ENCODE results near the gene C10orf105. TPM values are rescaled to one million over a fixed set of nuclear protein-coding genes. Genes with fewer than 3 reads are reported as not detected.

The C10orf105 gene
- total and polyA plus RNA-seq, 2 of the 13 experiments (the other 11 are each of a cell fraction or from before 2014, with no cell fraction given) = not detected

DNA sequence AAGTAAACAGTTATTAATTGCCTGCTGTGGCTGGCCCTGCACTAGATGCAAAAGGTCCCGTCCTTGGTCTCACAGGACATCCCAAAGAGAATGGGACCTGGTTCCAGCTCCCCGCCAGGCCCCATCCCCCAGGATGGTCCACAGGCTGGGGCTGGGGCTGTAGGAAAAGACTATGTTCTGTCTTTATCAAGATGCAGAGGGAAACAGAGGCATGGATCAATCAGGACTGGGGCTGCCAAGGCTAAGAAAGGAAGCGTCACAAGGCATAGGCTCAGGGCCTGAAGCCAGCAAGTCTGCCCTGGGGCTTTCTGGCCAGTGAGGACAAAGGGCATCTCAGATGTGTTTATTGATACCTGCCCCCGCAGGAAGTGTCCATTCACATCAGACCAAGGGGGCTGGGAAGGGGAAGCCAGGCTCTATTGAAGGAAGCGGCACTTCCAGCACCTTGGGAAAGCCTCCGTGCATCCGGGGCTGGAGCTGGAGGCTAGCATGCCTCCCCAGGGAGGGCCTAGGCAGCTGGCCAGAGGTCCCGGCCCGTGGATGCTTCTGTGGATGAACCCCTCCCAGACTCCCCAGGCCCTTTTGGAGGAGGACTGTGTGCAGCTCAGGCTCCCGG lies 48.0 kb upstream of the C10orf105 start:
- no peaks in the 10 kb centered on the region for H3K36me3 ChIP-seq (replicated peaks in 1 of 2; ENCODE audit: control insufficient read depth in 1 of 2, insufficient read depth in 2 of 2, low read length in 2 of 2)
- ATAC-seq (peak; percentile 18), DNase-seq (ENCODE audit: low spot score) (peak; percentile 42), FAIRE-seq (no peak)
- peak overlapping the region; percentile 61 for H3K4me2 ChIP-seq (ENCODE audit: low read depth, low read length)
- H2AFZ ChIP-seq (ENCODE audit: low read length) = no peak overlapping the region
- intact Hi-C loops (cut with micrococcal nuclease; ENCODE audit: unreplicated experiment) = no loop called here
- no TSS peak for BruUV-seq (replicated peaks)
- H3K9ac ChIP-seq (ENCODE audit: insufficient read depth, low read depth, low read length) = no peak overlapping the region
- 3% methylated on average over 4 of the region's 10 CpGs for WGBS (ENCODE audit: low lambda C conversion rate)
- H4K20me1 ChIP-seq (ENCODE audit: insufficient read depth, low read length) = no peaks in the 10 kb centered on the region
- in situ Hi-C loops (cut with HindIII; ENCODE audit: extremely low pct_ligation_motif_present, low pct_unique_long_range_greater_than_20kb) = no loop called here
- H3K27ac ChIP-seq (ENCODE audit: extremely low read length, insufficient read depth, low read length) = peak overlapping the region; percentile 39
- peak overlapping the region in 1 of 3 experiments; percentile 17; a peak in 1 of 6 replicates for H3K4me3 ChIP-seq (replicated peaks in 1 of 3; ENCODE audit: insufficient read depth in 1 of 3, low read depth in 2 of 3, low read length in 3 of 3)
- peaks cover 3 to 24% of the 10 kb centered on the region in 2 experiments; a peak in 4 of 5 replicates for H3K27me3 ChIP-seq (ENCODE audit: control insufficient read depth in 1 of 2, insufficient read depth in 2 of 2, low read length in 2 of 2)
- H3K79me2 ChIP-seq (ENCODE audit: insufficient read depth, low read length) = no peaks in the 10 kb centered on the region
- ChIA-PET POLR2A (interaction anchor here (0.8 to 1.1 kb wide), 2 partner anchors 83 to 449 kb away, joined by 4 to 6 read pairs; partner anchors contain the start of genes PSAP and SLC29A3), CTCF (ENCODE audit: low intra/inter-chr PET ratio, low total read pairs) (no interaction called here)
- H3K9me3 ChIP-seq (ENCODE audit: low read length) = no peaks in the 10 kb centered on the region
- H3K4me1 ChIP-seq (ENCODE audit: insufficient read depth, low read length) = peaks cover 42% of the 10 kb centered on the region
- TF ChIP-seq ZNF224 (CRISPR knock-in tag; IDR thresholded peaks at IDR 0.05) (0 out of 2 replicates have a peak, but pooled peaks have one; percentile 6), MBD4 (IDR thresholded peaks at IDR 0.05; ENCODE audit: borderline replicate concordance, low read length) (no peak), SOX6 (IDR thresholded peaks at IDR 0.05) (no peak), SOX6 (CRISPR knock-in tag; IDR thresholded peaks at IDR 0.05) (0 out of 2 replicates have a peak, but pooled peaks have one; percentile 10), SIX1 (CRISPR knock-in tag; IDR thresholded peaks at IDR 0.05; ENCODE audit: borderline replicate concordance) (0 out of 2 replicates have a peak, but pooled peaks have one; percentile 16), ERF (CRISPR knock-in tag; IDR thresholded peaks at IDR 0.05) (0 out of 2 replicates have a peak, but pooled peaks have one; percentile 5), NFE2L2 (IDR thresholded peaks at IDR 0.05; ENCODE audit: low read length) (no peak), ETV5 (CRISPR knock-in tag; IDR thresholded peaks at IDR 0.05; ENCODE audit: borderline replicate concordance) (peak; percentile 69; the same call in 1 of the 2 replicates), ZNF660 (CRISPR knock-in tag; IDR thresholded peaks at IDR 0.05; ENCODE audit: borderline replicate concordance, low read depth) (no peak)
- TF ChIP-seq, protein P1, sequence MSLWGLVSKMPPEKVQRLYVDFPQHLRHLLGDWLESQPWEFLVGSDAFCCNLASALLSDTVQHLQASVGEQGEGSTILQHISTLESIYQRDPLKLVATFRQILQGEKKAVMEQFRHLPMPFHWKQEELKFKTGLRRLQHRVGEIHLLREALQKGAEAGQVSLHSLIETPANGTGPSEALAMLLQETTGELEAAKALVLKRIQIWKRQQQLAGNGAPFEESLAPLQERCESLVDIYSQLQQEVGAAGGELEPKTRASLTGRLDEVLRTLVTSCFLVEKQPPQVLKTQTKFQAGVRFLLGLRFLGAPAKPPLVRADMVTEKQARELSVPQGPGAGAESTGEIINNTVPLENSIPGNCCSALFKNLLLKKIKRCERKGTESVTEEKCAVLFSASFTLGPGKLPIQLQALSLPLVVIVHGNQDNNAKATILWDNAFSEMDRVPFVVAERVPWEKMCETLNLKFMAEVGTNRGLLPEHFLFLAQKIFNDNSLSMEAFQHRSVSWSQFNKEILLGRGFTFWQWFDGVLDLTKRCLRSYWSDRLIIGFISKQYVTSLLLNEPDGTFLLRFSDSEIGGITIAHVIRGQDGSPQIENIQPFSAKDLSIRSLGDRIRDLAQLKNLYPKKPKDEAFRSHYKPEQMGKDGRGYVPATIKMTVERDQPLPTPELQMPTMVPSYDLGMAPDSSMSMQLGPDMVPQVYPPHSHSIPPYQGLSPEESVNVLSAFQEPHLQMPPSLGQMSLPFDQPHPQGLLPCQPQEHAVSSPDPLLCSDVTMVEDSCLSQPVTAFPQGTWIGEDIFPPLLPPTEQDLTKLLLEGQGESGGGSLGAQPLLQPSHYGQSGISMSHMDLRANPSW (CRISPR knock-in tag; IDR thresholded peaks at IDR 0.05; ENCODE audit: borderline replicate concordance) = 0 out of 2 replicates have a peak, but pooled peaks have one; percentile 2
- TF ChIP-seq, protein P2, sequence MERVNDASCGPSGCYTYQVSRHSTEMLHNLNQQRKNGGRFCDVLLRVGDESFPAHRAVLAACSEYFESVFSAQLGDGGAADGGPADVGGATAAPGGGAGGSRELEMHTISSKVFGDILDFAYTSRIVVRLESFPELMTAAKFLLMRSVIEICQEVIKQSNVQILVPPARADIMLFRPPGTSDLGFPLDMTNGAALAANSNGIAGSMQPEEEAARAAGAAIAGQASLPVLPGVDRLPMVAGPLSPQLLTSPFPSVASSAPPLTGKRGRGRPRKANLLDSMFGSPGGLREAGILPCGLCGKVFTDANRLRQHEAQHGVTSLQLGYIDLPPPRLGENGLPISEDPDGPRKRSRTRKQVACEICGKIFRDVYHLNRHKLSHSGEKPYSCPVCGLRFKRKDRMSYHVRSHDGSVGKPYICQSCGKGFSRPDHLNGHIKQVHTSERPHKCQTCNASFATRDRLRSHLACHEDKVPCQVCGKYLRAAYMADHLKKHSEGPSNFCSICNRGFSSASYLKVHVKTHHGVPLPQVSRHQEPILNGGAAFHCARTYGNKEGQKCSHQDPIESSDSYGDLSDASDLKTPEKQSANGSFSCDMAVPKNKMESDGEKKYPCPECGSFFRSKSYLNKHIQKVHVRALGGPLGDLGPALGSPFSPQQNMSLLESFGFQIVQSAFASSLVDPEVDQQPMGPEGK (CRISPR knock-in tag; IDR thresholded peaks at IDR 0.05) = peak; percentile 16; the same call in 1 of the 2 replicates
- TF ChIP-seq, protein P3, sequence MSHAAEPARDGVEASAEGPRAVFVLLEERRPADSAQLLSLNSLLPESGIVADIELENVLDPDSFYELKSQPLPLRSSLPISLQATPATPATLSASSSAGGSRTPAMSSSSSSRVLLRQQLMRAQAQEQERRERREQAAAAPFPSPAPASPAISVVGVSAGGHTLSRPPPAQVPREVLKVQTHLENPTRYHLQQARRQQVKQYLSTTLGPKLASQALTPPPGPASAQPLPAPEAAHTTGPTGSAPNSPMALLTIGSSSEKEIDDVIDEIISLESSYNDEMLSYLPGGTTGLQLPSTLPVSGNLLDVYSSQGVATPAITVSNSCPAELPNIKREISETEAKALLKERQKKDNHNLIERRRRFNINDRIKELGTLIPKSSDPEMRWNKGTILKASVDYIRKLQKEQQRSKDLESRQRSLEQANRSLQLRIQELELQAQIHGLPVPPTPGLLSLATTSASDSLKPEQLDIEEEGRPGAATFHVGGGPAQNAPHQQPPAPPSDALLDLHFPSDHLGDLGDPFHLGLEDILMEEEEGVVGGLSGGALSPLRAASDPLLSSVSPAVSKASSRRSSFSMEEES (CRISPR knock-in tag; IDR thresholded peaks at IDR 0.05) = no peak
- TF ChIP-seq, protein P4, sequence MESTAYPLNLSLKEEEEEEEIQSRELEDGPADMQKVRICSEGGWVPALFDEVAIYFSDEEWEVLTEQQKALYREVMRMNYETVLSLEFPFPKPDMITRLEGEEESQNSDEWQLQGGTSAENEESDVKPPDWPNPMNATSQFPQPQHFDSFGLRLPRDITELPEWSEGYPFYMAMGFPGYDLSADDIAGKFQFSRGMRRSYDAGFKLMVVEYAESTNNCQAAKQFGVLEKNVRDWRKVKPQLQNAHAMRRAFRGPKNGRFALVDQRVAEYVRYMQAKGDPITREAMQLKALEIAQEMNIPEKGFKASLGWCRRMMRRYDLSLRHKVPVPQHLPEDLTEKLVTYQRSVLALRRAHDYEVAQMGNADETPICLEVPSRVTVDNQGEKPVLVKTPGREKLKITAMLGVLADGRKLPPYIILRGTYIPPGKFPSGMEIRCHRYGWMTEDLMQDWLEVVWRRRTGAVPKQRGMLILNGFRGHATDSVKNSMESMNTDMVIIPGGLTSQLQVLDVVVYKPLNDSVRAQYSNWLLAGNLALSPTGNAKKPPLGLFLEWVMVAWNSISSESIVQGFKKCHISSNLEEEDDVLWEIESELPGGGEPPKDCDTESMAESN (CRISPR knock-in tag; conservative IDR thresholded peaks at IDR 0.05) = 0 out of 2 replicates have a peak, but pooled peaks have one; percentile 50
